Esophagus muscularis mucosa (tissue), 4 donors: ENCODE measurements around the gene PRR12.

Experiments used
- EP300 ChIP-seq: sonication (generic); formaldehyde crosslinking; IDR thresholded peaks from one replicate; pipeline ENCODE4 v1.6.1; 2017; ENCODE audit warnings: antibody characterized with exemption
- POLR2A ChIP-seq: fragments of 450-650 bp; IDR thresholded peaks from one replicate; pipeline ENCODE4 v1.6.1; 2017; ENCODE audit warnings: antibody characterized with exemption, moderate library complexity, mild to moderate bottlenecking, low read depth
- POLR2AphosphoS5 ChIP-seq, 2 donors: sonication (generic); formaldehyde crosslinking; IDR thresholded peaks; one replicate each; pipeline ENCODE4 v1.6.1; 2017; ENCODE audit warnings: antibody characterized with exemption in 2 of 2
- TF ChIP-seq, protein P1 (sequence below), 3 experiments: fragments of 200-600 bp in 2 of 3; fragments of 450-650 bp in 1 of 3; sonication (generic) in 2 of 3; IDR thresholded peaks; one replicate each; pipeline ENCODE4 v1.5.1; 2017 to 2019; ENCODE audit warnings: antibody characterized with exemption in 3 of 3, mild to moderate bottlenecking in 2 of 3, moderate library complexity in 1 of 3

GRCh38 chr19:49602806-49603205 is 11.8 kb downstream of the PRR12 start:
- no peak for TF ChIP-seq POLR2AphosphoS5 (IDR thresholded peaks at IDR 0.05)
- TF ChIP-seq, protein P1, sequence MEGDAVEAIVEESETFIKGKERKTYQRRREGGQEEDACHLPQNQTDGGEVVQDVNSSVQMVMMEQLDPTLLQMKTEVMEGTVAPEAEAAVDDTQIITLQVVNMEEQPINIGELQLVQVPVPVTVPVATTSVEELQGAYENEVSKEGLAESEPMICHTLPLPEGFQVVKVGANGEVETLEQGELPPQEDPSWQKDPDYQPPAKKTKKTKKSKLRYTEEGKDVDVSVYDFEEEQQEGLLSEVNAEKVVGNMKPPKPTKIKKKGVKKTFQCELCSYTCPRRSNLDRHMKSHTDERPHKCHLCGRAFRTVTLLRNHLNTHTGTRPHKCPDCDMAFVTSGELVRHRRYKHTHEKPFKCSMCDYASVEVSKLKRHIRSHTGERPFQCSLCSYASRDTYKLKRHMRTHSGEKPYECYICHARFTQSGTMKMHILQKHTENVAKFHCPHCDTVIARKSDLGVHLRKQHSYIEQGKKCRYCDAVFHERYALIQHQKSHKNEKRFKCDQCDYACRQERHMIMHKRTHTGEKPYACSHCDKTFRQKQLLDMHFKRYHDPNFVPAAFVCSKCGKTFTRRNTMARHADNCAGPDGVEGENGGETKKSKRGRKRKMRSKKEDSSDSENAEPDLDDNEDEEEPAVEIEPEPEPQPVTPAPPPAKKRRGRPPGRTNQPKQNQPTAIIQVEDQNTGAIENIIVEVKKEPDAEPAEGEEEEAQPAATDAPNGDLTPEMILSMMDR (IDR thresholded peaks at IDR 0.05) = no peak
- no peak for TF ChIP-seq POLR2A
- TF ChIP-seq EP300 = no peak
